HG03521 (cell line): ENCODE data around the gene ANAPC5.
"Not testable (repeated sequence)": the region's sequence is repeated elsewhere in the genome, so short reads cannot be mapped to it uniquely, and the experiment has no call there.

ENCODE experiments used
- ATAC-seq: cut with Tn5 transposase; IDR thresholded peaks from one replicate; pipeline ENCODE4 v1.9.1; 2021; ENCODE audit warnings: mild to moderate bottlenecking, moderate library complexity; ENCODE audit not compliant: unreplicated experiment

Gene ANAPC5

GRCh38 chr12:121323908-121324307, 28.3 kb downstream of the ANAPC5 start:
- ATAC-seq: no peak

- no peak for ATAC-seq
Measured at GRCh38 chr12:121318121-121318520, 34.1 kb downstream of the ANAPC5 start.

GRCh38 chr12:121314431-121314830, 37.8 kb downstream of the ANAPC5 start:
- no peak for ATAC-seq

- not testable (repeated sequence) for ATAC-seq
Measured at GRCh38 chr12:121310231-121310630, 42.0 kb downstream of the ANAPC5 start.

- not testable (repeated sequence) for ATAC-seq
Measured at GRCh38 chr12:121307397-121307796, 44.8 kb downstream of the ANAPC5 start.

GRCh38 chr12:121304306-121304705, 47.9 kb downstream of the ANAPC5 start:
- ATAC-seq: no peak

- no peak for ATAC-seq
Measured at GRCh38 chr12:121301876-121302275, 50.3 kb downstream of the ANAPC5 start.

GRCh38 chr12:121300083-121300819, 52.0 kb downstream of the ANAPC5 start:
- no peak for ATAC-seq

- no peak for ATAC-seq
Measured at GRCh38 chr12:121299662-121300061, 52.5 kb downstream of the ANAPC5 start.

- not testable (repeated sequence) for ATAC-seq
Measured at GRCh38 chr12:121298411-121298810, 53.8 kb downstream of the ANAPC5 start.

GRCh38 chr12:121297435-121297991, 54.7 kb downstream of the ANAPC5 start:
- ATAC-seq: no peak

GRCh38 chr12:121296618-121297434, 55.4 kb downstream of the ANAPC5 start, which contains the start of gene CAMKK2:
Gene CAMKK2 (minus strand): TSS chr12:121296709. CDS start chr12:121274526, 22,183 bp downstream.
- peak; percentile 72 for ATAC-seq

GRCh38 chr12:121295746-121296617, 56.2 kb downstream of the ANAPC5 start:
- no peak for ATAC-seq

- no peak for ATAC-seq
Measured at GRCh38 chr12:121295116-121295745, 57.0 kb downstream of the ANAPC5 start.

GRCh38 chr12:121294151-121294889, 57.9 kb downstream of the ANAPC5 start:
- ATAC-seq: no peak

- ATAC-seq: no peak
Measured at GRCh38 chr12:121293603-121294002, 58.6 kb downstream of the ANAPC5 start.

GRCh38 chr12:121290410-121290809, 61.8 kb downstream of the ANAPC5 start:
- ATAC-seq: no peak

- ATAC-seq: no peak
Measured at GRCh38 chr12:121289962-121290361, 62.2 kb downstream of the ANAPC5 start.

- no peak for ATAC-seq
Measured at GRCh38 chr12:121288986-121289385, 63.2 kb downstream of the ANAPC5 start.
